ENCODE data around the gene TREML4.
"Not testable (repeated sequence)": the region's sequence is repeated elsewhere in the genome, so short reads cannot be mapped to it uniquely, and the experiment has no call there.

The TREML4 gene

GRCh38 chr6:41187924-41188886 is 39.9 kb upstream of the TREML4 start:
- no peaks in the 10 kb centered on the region for H3K9me2 ChIP-seq (replicated peaks; ENCODE audit: low read depth, low read length)
- no peak overlapping the region for H2AFZ ChIP-seq (ENCODE audit: low read length)
- H3K27me3 ChIP-seq (ENCODE audit: insufficient read depth, low read length, poor library complexity, severe bottlenecking): no peaks in the 10 kb centered on the region
- H3K79me2 ChIP-seq (ENCODE audit: insufficient read depth, low read length): no peaks in the 10 kb centered on the region
- H3K9me3 ChIP-seq (ENCODE audit: insufficient read depth, low read depth, low read length): peaks cover 4% of the 10 kb centered on the region; the same call in 1 of the 2 replicates
- no peak overlapping the region for H3K9ac ChIP-seq (ENCODE audit: low read depth, low read length, poor library complexity, severe bottlenecking)
- TF ChIP-seq CTCF (conservative IDR thresholded peaks at IDR 0.05; ENCODE audit: low read length) (no peak), EZH2phosphoT487 (IDR thresholded peaks at IDR 0.05; ENCODE audit: borderline replicate concordance) (no peak)
- no peaks in the 10 kb centered on the region for H3K4me1 ChIP-seq (ENCODE audit: insufficient read depth, low read length, poor library complexity, severe bottlenecking)
- no peak overlapping the region for H3K4me2 ChIP-seq (ENCODE audit: low read depth, low read length, poor library complexity, severe bottlenecking)
- no peaks in the 10 kb centered on the region for H4K20me1 ChIP-seq (ENCODE audit: insufficient read depth, low read length, poor library complexity, severe bottlenecking)
- H3K4me3 ChIP-seq (ENCODE audit: low read length, poor library complexity, severe bottlenecking): no peak overlapping the region
- H3K36me3 ChIP-seq (ENCODE audit: insufficient read depth, low read length): no peaks in the 10 kb centered on the region
- H3F3A ChIP-seq (ENCODE audit: low read depth): no peaks in the 10 kb centered on the region

DNA sequence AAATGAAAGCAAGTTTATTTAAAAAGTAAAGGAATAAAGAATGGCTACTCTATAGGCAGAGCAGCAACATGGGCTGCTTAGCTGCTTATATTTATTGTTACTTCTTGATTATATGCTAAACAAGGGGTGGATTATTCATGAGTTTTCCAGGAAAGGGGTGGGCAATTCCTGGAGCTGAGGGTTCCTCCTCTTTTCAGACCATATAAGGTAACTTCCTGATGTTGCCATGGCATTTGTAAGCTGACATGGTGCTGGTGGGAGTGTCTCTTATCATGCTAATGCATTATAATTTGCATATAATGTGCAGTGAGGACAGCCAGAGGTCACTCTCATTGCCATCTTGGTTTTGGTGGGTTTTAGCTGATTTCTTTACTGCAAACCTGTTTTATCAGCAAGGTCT is 39.1 kb upstream of the TREML4 start:
- not testable (repeated sequence) for H3K9me3 ChIP-seq (ENCODE audit: insufficient read depth, low read depth, low read length); H3K9me2 ChIP-seq (replicated peaks; ENCODE audit: low read depth, low read length); H3F3A ChIP-seq (ENCODE audit: low read depth); H2AFZ ChIP-seq (ENCODE audit: low read length); H3K27me3 ChIP-seq (ENCODE audit: insufficient read depth, low read length, poor library complexity, severe bottlenecking); H3K4me2 ChIP-seq (ENCODE audit: low read depth, low read length, poor library complexity, severe bottlenecking); H3K4me3 ChIP-seq (ENCODE audit: low read length, poor library complexity, severe bottlenecking); H3K4me1 ChIP-seq (ENCODE audit: insufficient read depth, low read length, poor library complexity, severe bottlenecking); H4K20me1 ChIP-seq (ENCODE audit: insufficient read depth, low read length, poor library complexity, severe bottlenecking); H3K79me2 ChIP-seq (ENCODE audit: insufficient read depth, low read length); H3K9ac ChIP-seq (ENCODE audit: low read depth, low read length, poor library complexity, severe bottlenecking); H3K36me3 ChIP-seq (ENCODE audit: insufficient read depth, low read length)

GRCh38 chr6:41189967-41190366 is 38.2 kb upstream of the TREML4 start:
- Histone ChIP-seq H3K79me2 (ENCODE audit: insufficient read depth, low read length) (no peaks in the 10 kb centered on the region), H3K4me3 (ENCODE audit: low read length, poor library complexity, severe bottlenecking) (no peak overlapping the region), H3K4me1 (ENCODE audit: insufficient read depth, low read length, poor library complexity, severe bottlenecking) (no peaks in the 10 kb centered on the region), H3F3A (ENCODE audit: low read depth) (no peaks in the 10 kb centered on the region), H3K27me3 (ENCODE audit: insufficient read depth, low read length, poor library complexity, severe bottlenecking) (no peaks in the 10 kb centered on the region), H4K20me1 (ENCODE audit: insufficient read depth, low read length, poor library complexity, severe bottlenecking) (no peaks in the 10 kb centered on the region), H3K9me2 (replicated peaks; ENCODE audit: low read depth, low read length) (no peaks in the 10 kb centered on the region), H3K4me2 (ENCODE audit: low read depth, low read length, poor library complexity, severe bottlenecking) (no peak overlapping the region), H2AFZ (ENCODE audit: low read length) (no peak overlapping the region), H3K9ac (ENCODE audit: low read depth, low read length, poor library complexity, severe bottlenecking) (no peak overlapping the region), H3K36me3 (ENCODE audit: insufficient read depth, low read length) (no peaks in the 10 kb centered on the region), H3K9me3 (ENCODE audit: insufficient read depth, low read depth, low read length) (peaks cover 4% of the 10 kb centered on the region; the same call in 1 of the 2 replicates)
- TF ChIP-seq CTCF (conservative IDR thresholded peaks at IDR 0.05; ENCODE audit: low read length) (no peak), EZH2phosphoT487 (IDR thresholded peaks at IDR 0.05; ENCODE audit: borderline replicate concordance) (no peak)
